ENCODE results near the gene PLOD1.

Gene PLOD1

GRCh38 chr1:11887666-11888007 is 46.9 kb upstream of the PLOD1 start:
- H4K20me1 ChIP-seq (ENCODE audit: insufficient read depth, low read length), result peaks cover 3% of the 10 kb centered on the region; the same call in 1 of the 2 replicates
- H3K36me3 ChIP-seq (ENCODE audit: insufficient read depth, low read length), result no peaks in the 10 kb centered on the region
- no peaks in the 10 kb centered on the region for H3K9me3 ChIP-seq (ENCODE audit: insufficient read depth, low read length, severe bottlenecking)
- H2AFZ ChIP-seq (ENCODE audit: low read depth, low read length), result no peak overlapping the region
- H3K79me2 ChIP-seq (ENCODE audit: insufficient read depth, low read length), result no peaks in the 10 kb centered on the region
- no peak overlapping the region for H3K4me2 ChIP-seq (ENCODE audit: insufficient read depth, low read length)
- H3K27me3 ChIP-seq (ENCODE audit: insufficient read depth, low read length, poor library complexity), result no peaks in the 10 kb centered on the region
- ATAC-seq (ENCODE audit: insufficient read depth, low read depth), result no peak
- no peak for TF ChIP-seq EZH2 (IDR thresholded peaks at IDR 0.05; ENCODE audit: borderline replicate concordance, low read depth, low read length, severe bottlenecking)
- TF ChIP-seq, protein P1, sequence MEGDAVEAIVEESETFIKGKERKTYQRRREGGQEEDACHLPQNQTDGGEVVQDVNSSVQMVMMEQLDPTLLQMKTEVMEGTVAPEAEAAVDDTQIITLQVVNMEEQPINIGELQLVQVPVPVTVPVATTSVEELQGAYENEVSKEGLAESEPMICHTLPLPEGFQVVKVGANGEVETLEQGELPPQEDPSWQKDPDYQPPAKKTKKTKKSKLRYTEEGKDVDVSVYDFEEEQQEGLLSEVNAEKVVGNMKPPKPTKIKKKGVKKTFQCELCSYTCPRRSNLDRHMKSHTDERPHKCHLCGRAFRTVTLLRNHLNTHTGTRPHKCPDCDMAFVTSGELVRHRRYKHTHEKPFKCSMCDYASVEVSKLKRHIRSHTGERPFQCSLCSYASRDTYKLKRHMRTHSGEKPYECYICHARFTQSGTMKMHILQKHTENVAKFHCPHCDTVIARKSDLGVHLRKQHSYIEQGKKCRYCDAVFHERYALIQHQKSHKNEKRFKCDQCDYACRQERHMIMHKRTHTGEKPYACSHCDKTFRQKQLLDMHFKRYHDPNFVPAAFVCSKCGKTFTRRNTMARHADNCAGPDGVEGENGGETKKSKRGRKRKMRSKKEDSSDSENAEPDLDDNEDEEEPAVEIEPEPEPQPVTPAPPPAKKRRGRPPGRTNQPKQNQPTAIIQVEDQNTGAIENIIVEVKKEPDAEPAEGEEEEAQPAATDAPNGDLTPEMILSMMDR (IDR thresholded peaks at IDR 0.05; ENCODE audit: borderline replicate concordance, extremely low read depth, low read length, poor library complexity, severe bottlenecking), result no peak
- no peak overlapping the region for H3K27ac ChIP-seq (ENCODE audit: low read length)
- DNase-seq, result no peak
- no peak overlapping the region for H3K4me3 ChIP-seq (ENCODE audit: low read depth in 1 of 2, low read length in 2 of 2)
- no peak overlapping the region for H3K9ac ChIP-seq (ENCODE audit: low read depth, low read length)
- H3K4me1 ChIP-seq (ENCODE audit: insufficient read depth, low read length), result no peaks in the 10 kb centered on the region

DNA sequence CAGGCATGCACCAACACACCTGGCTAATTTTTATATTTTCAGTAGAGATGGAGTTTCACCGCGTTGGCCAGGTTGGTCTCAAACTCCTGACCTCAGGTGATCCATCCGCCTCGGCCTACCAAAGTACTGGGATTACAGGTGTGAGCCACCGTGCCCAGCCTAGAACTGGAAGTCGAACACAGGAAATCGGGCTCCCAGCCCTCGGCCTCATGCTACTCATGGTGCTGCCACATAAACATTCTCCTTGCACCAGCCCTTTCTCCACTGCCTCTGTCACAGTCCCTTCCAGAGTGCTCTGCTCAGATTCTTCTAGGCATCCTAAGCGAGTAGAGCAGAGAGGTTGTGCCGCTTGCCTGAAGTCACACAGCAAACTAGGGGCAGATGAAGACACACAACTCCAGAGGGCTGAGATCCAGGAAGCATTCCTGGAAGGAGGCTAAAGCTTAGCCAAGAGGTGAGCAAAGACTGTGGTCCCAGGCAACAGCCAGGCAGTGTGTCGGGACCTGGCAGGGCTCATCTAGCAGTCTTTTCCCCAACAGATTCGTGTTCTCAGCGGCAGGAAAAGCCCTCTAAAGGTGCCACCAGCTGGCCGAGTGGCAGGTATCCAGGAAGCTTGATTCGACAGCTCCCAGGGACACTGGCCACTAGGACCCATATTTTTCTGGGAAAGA is 46.2 kb upstream of the PLOD1 start:
- Histone ChIP-seq H3K9ac (ENCODE audit: low read depth, low read length) (no peak overlapping the region), H3K79me2 (ENCODE audit: insufficient read depth, low read length) (no peaks in the 10 kb centered on the region), H3K4me3 (ENCODE audit: low read depth in 1 of 2, low read length in 2 of 2) (no peak overlapping the region), H3K4me1 (ENCODE audit: insufficient read depth, low read length) (no peaks in the 10 kb centered on the region), H3K27ac (ENCODE audit: low read length) (no peak overlapping the region), H3K4me2 (ENCODE audit: insufficient read depth, low read length) (no peak overlapping the region), H3K36me3 (ENCODE audit: insufficient read depth, low read length) (no peaks in the 10 kb centered on the region), H3K9me3 (ENCODE audit: insufficient read depth, low read length, severe bottlenecking) (no peaks in the 10 kb centered on the region), H4K20me1 (ENCODE audit: insufficient read depth, low read length) (peaks cover 1% of the 10 kb centered on the region; the same call in 1 of the 2 replicates), H2AFZ (ENCODE audit: low read depth, low read length) (no peak overlapping the region), H3K27me3 (ENCODE audit: insufficient read depth, low read length, poor library complexity) (peaks cover 2% of the 10 kb centered on the region)
- ATAC-seq (ENCODE audit: insufficient read depth, low read depth) (no peak), DNase-seq (no peak)
- no peak for TF ChIP-seq EZH2 (IDR thresholded peaks at IDR 0.05; ENCODE audit: borderline replicate concordance, low read depth, low read length, severe bottlenecking)
- TF ChIP-seq, protein P1 (IDR thresholded peaks at IDR 0.05; ENCODE audit: borderline replicate concordance, extremely low read depth, low read length, poor library complexity, severe bottlenecking), result no peak

- no peak for DNase-seq
- no peaks in the 10 kb centered on the region for H3K79me2 ChIP-seq (ENCODE audit: insufficient read depth, low read length)
- no peak overlapping the region for H3K27ac ChIP-seq (ENCODE audit: low read length)
- TF ChIP-seq, protein P1 (IDR thresholded peaks at IDR 0.05; ENCODE audit: borderline replicate concordance, extremely low read depth, low read length, poor library complexity, severe bottlenecking), result no peak
- TF ChIP-seq EZH2 (IDR thresholded peaks at IDR 0.05; ENCODE audit: borderline replicate concordance, low read depth, low read length, severe bottlenecking), result no peak
- peaks cover 5% of the 10 kb centered on the region for H3K27me3 ChIP-seq (ENCODE audit: insufficient read depth, low read length, poor library complexity)
- no peak overlapping the region for H2AFZ ChIP-seq (ENCODE audit: low read depth, low read length)
- no peak overlapping the region for H3K4me2 ChIP-seq (ENCODE audit: insufficient read depth, low read length)
- no peaks in the 10 kb centered on the region; the same call in 1 of the 2 replicates for H4K20me1 ChIP-seq (ENCODE audit: insufficient read depth, low read length)
- H3K4me1 ChIP-seq (ENCODE audit: insufficient read depth, low read length), result no peaks in the 10 kb centered on the region
- no peak overlapping the region for H3K9ac ChIP-seq (ENCODE audit: low read depth, low read length)
- no peaks in the 10 kb centered on the region for H3K9me3 ChIP-seq (ENCODE audit: insufficient read depth, low read length, severe bottlenecking)
- no peaks in the 10 kb centered on the region for H3K36me3 ChIP-seq (ENCODE audit: insufficient read depth, low read length)
- no peak overlapping the region for H3K4me3 ChIP-seq (ENCODE audit: low read depth in 1 of 2, low read length in 2 of 2)
- no peak for ATAC-seq (ENCODE audit: insufficient read depth, low read depth)
Observed at GRCh38 chr1:11888877-11889208, 45.7 kb upstream of the PLOD1 start.

All from DND-41 (cell line).